ENCODE measurements around the gene WNT5B. TPM values are rescaled to one million over a fixed set of nuclear protein-coding genes. Genes with fewer than 3 reads are reported as not detected.
"Not testable (repeated sequence)": the region's sequence is repeated elsewhere in the genome, so short reads cannot be mapped to it uniquely, and the experiment has no call there.

WNT5B gene
- polyA plus RNA-seq, 1 donor (not counting 4 experiments of a cell fraction or from before 2014, with no cell fraction given), result 12.3 TPM

DNA sequence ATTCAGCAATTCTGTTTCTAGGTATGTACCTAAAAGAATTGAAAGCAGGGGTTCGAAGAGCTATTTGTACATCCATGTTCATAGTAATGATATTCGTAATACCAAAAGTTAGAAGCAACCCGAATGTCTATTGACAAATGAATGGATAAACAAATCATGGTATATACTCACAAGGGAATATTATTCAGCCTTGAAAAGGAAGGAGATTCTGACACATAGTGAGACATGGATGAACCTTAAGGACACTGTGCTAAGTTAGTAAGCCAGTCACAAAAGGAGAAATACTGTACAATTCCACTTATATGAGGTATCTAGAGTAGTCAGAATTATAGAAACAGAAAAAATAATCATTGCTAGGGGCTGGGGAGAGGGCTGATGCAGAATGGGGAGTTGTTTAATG lies 30.3 kb upstream of the WNT5B start:
- no peak overlapping the region for H3K4me2 ChIP-seq (ENCODE audit: control insufficient read depth, extremely low read depth, insufficient read depth, low read depth, low read length)
- no peak overlapping the region for H3K4me3 ChIP-seq (ENCODE audit: control insufficient read depth in 2 of 3, extremely low read depth in 1 of 3, insufficient read depth in 2 of 3, low read depth in 1 of 3, low read length in 3 of 3)
- no peaks in the 10 kb centered on the region for H3K9me1 ChIP-seq (ENCODE audit: control insufficient read depth, extremely low read depth, insufficient read depth, low read length)
- H3K9ac ChIP-seq (ENCODE audit: control insufficient read depth, extremely low read depth, insufficient read depth, low read length), result no peak overlapping the region
- peaks cover 7% of the 10 kb centered on the region for H3K4me1 ChIP-seq (ENCODE audit: control insufficient read depth, extremely low read depth, insufficient read depth, low read length)
- H3K27me3 ChIP-seq (ENCODE audit: control insufficient read depth, extremely low read depth, insufficient read depth, low read length), result peaks cover 2% of the 10 kb centered on the region
- no peaks in the 10 kb centered on the region for H3K36me3 ChIP-seq (ENCODE audit: control insufficient read depth in 2 of 2, extremely low read depth in 1 of 2, insufficient read depth in 2 of 2, low read length in 2 of 2)
- TF ChIP-seq, protein P1, sequence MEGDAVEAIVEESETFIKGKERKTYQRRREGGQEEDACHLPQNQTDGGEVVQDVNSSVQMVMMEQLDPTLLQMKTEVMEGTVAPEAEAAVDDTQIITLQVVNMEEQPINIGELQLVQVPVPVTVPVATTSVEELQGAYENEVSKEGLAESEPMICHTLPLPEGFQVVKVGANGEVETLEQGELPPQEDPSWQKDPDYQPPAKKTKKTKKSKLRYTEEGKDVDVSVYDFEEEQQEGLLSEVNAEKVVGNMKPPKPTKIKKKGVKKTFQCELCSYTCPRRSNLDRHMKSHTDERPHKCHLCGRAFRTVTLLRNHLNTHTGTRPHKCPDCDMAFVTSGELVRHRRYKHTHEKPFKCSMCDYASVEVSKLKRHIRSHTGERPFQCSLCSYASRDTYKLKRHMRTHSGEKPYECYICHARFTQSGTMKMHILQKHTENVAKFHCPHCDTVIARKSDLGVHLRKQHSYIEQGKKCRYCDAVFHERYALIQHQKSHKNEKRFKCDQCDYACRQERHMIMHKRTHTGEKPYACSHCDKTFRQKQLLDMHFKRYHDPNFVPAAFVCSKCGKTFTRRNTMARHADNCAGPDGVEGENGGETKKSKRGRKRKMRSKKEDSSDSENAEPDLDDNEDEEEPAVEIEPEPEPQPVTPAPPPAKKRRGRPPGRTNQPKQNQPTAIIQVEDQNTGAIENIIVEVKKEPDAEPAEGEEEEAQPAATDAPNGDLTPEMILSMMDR (optimal IDR thresholded peaks at IDR 0.05 in 1 of 3, IDR thresholded peaks at IDR 0.05 in 1 of 3, conservative IDR thresholded peaks at IDR 0.05 in 1 of 3; ENCODE audit: extremely low read depth in 1 of 3, insufficient read depth in 2 of 3, low read length in 3 of 3), result no peak
- no peaks in the 10 kb centered on the region for H4K20me1 ChIP-seq (ENCODE audit: control insufficient read depth, extremely low read depth, insufficient read depth, low read length)
- FAIRE-seq (no peak), DNase-seq (ENCODE audit: low read depth, low spot score) (no peak)
- dilution Hi-C loops (cut with MboI; ENCODE audit: extremely low pct_ligation_motif_present, low sequenced_read_pairs), result no loop called here
- no peak overlapping the region for H3K27ac ChIP-seq (ENCODE audit: control insufficient read depth, insufficient read depth, low read length)
- peaks cover 18% of the 10 kb centered on the region for H3K79me2 ChIP-seq (ENCODE audit: control insufficient read depth, insufficient read depth, low read length)
- no peaks in the 10 kb centered on the region for H3K9me3 ChIP-seq (ENCODE audit: control insufficient read depth, low read depth, low read length)
- H2AFZ ChIP-seq (ENCODE audit: control insufficient read depth, low read length), result no peak overlapping the region

DNA sequence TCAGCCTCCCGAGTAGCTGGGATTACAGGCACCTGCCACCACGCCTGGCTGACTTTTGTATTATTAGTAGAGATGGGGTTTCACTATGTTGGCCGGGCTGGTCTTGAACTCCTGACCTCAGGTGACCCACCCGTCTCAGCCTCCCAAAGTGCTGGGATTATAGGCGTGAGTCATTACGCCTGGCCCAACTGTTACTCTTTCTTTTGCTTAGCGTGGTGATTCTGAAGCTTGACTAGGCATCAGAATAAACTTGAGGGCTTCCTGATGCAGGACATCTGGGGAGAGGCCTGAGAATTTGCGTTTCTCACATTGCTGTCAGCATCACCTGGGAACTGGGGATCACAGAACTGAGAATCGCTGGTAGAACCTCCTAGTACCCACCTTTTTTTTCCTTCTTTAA lies 26.3 kb upstream of the WNT5B start:
- FAIRE-seq; H3K4me3 ChIP-seq (ENCODE audit: control insufficient read depth in 2 of 3, extremely low read depth in 1 of 3, insufficient read depth in 2 of 3, low read depth in 1 of 3, low read length in 3 of 3); H3K27ac ChIP-seq (ENCODE audit: control insufficient read depth, insufficient read depth, low read length); dilution Hi-C loops (cut with MboI; ENCODE audit: extremely low pct_ligation_motif_present, low sequenced_read_pairs); H3K9ac ChIP-seq (ENCODE audit: control insufficient read depth, extremely low read depth, insufficient read depth, low read length); H3K9me1 ChIP-seq (ENCODE audit: control insufficient read depth, extremely low read depth, insufficient read depth, low read length); H4K20me1 ChIP-seq (ENCODE audit: control insufficient read depth, extremely low read depth, insufficient read depth, low read length); H3K9me3 ChIP-seq (ENCODE audit: control insufficient read depth, low read depth, low read length); DNase-seq (ENCODE audit: low read depth, low spot score); H3K36me3 ChIP-seq (ENCODE audit: control insufficient read depth in 2 of 2, extremely low read depth in 1 of 2, insufficient read depth in 2 of 2, low read length in 2 of 2); H2AFZ ChIP-seq (ENCODE audit: control insufficient read depth, low read length); H3K4me2 ChIP-seq (ENCODE audit: control insufficient read depth, extremely low read depth, insufficient read depth, low read depth, low read length); H3K27me3 ChIP-seq (ENCODE audit: control insufficient read depth, extremely low read depth, insufficient read depth, low read length): not testable (repeated sequence)
- H3K4me1 ChIP-seq (ENCODE audit: control insufficient read depth, extremely low read depth, insufficient read depth, low read length), result peaks cover 18% of the 10 kb centered on the region
- H3K79me2 ChIP-seq (ENCODE audit: control insufficient read depth, insufficient read depth, low read length), result peaks cover 12% of the 10 kb centered on the region

DNA sequence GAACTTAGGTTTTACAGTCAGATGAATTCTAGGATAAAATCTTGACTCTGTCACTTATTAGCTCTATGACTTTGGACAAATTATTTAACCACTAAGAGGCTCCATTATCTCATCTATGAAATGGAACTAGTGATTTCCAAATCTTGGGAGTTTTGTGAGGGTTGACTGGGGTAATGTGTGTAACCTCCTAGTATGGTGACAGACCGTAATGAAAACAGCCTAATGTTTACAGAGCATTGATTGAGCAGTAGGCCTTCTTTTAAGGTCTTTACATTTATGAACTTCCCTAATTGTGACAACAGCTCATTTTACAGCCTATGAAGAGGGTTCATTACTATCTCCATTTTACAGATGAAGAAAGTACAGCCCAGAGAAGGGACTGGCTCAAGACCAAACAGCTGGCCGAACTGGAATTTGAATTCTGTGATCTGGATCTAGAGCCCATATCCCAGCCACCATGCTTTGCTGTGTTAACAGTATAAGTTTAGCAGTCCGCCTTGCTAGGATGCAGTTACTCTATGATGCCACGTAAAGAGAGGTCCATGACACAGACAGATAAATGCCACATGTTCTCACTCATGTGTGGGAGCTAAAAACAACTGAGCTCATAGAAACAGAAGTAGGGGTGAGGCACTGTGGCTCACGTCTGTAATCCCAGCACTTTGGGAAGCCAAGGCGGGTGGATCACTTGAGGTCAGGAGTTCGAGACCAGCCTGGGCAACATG lies 25.6 kb upstream of the WNT5B start:
- peaks cover 10% of the 10 kb centered on the region for H3K79me2 ChIP-seq (ENCODE audit: control insufficient read depth, insufficient read depth, low read length)
- FAIRE-seq (no peak), DNase-seq (ENCODE audit: low read depth, low spot score) (no peak)
- no peak overlapping the region for H3K4me2 ChIP-seq (ENCODE audit: control insufficient read depth, extremely low read depth, insufficient read depth, low read depth, low read length)
- H3K4me3 ChIP-seq (ENCODE audit: control insufficient read depth in 2 of 3, extremely low read depth in 1 of 3, insufficient read depth in 2 of 3, low read depth in 1 of 3, low read length in 3 of 3), result no peak overlapping the region
- H3K9ac ChIP-seq (ENCODE audit: control insufficient read depth, extremely low read depth, insufficient read depth, low read length), result no peak overlapping the region
- no peaks in the 10 kb centered on the region for H3K9me1 ChIP-seq (ENCODE audit: control insufficient read depth, extremely low read depth, insufficient read depth, low read length)
- H4K20me1 ChIP-seq (ENCODE audit: control insufficient read depth, extremely low read depth, insufficient read depth, low read length), result no peaks in the 10 kb centered on the region
- H2AFZ ChIP-seq (ENCODE audit: control insufficient read depth, low read length), result no peak overlapping the region
- H3K27me3 ChIP-seq (ENCODE audit: control insufficient read depth, extremely low read depth, insufficient read depth, low read length), result peaks cover 2% of the 10 kb centered on the region
- peaks cover 24% of the 10 kb centered on the region for H3K4me1 ChIP-seq (ENCODE audit: control insufficient read depth, extremely low read depth, insufficient read depth, low read length)
- no peaks in the 10 kb centered on the region for H3K36me3 ChIP-seq (ENCODE audit: control insufficient read depth in 2 of 2, extremely low read depth in 1 of 2, insufficient read depth in 2 of 2, low read length in 2 of 2)
- no peak overlapping the region for H3K27ac ChIP-seq (ENCODE audit: control insufficient read depth, insufficient read depth, low read length)
- no peak for TF ChIP-seq EZH2 (IDR thresholded peaks at IDR 0.05; ENCODE audit: low read length)
- TF ChIP-seq, protein P1 (optimal IDR thresholded peaks at IDR 0.05 in 1 of 3, IDR thresholded peaks at IDR 0.05 in 1 of 3, conservative IDR thresholded peaks at IDR 0.05 in 1 of 3; ENCODE audit: extremely low read depth in 1 of 3, insufficient read depth in 2 of 3, low read length in 3 of 3), result no peak
- dilution Hi-C loops (cut with MboI; ENCODE audit: extremely low pct_ligation_motif_present, low sequenced_read_pairs), result no loop called here
- H3K9me3 ChIP-seq (ENCODE audit: control insufficient read depth, low read depth, low read length), result no peaks in the 10 kb centered on the region

Measured in keratinocyte (primary cell).